Upper lobe of left lung (tissue), 6 donors: ENCODE results near the gene FGD2. TPM values are rescaled to one million over a fixed set of nuclear protein-coding genes. Genes with fewer than 3 reads are reported as not detected.

ENCODE experiments used
- ATAC-seq, 2 donors: fragments of 200-7000 bp; cut with Tn5 transposase; one replicate each; pipeline ENCODE4 v1.9.1; 2022; ENCODE audit warnings: mild to moderate bottlenecking in 2 of 2, moderate library complexity in 2 of 2; ENCODE audit not compliant: low FRiP score in 2 of 2
- DNase-seq, 2 donors: peaks; one replicate each; pipeline ENCODE4 v3.0.0-alpha.2; 2019 to 2020
- H3K27ac ChIP-seq, 4 donors: fragments of 200-600 bp; sonication (generic); one replicate each; pipeline ENCODE4 v1.5.1; 2016 to 2019
- H3K27me3 ChIP-seq, 4 donors: fragments of 200-600 bp; sonication (generic); one replicate each; pipeline ENCODE4 v1.5.1; 2017 to 2019
- H3K36me3 ChIP-seq, 4 donors: fragments of 200-600 bp; sonication (generic); one replicate each; pipeline ENCODE4 v1.5.1; 2016 to 2019
- H3K4me1 ChIP-seq, 4 donors: fragments of 200-600 bp; sonication (generic); one replicate each; pipeline ENCODE4 v1.5.1; 2018 to 2019
- H3K4me3 ChIP-seq, 4 donors: fragments of 200-600 bp; sonication (generic); one replicate each; pipeline ENCODE4 v1.5.1; 2017 to 2019; ENCODE audit warnings: mild to moderate bottlenecking in 2 of 4, moderate library complexity in 1 of 4
- H3K9me3 ChIP-seq, 4 donors: fragments of 200-600 bp; sonication (generic); one replicate each; pipeline ENCODE4 v1.5.1; 2018 to 2019
- EP300 ChIP-seq, 4 donors: sonication (generic); formaldehyde crosslinking; IDR thresholded peaks; one replicate each; pipeline ENCODE4 v1.5.1; 2017; ENCODE audit warnings: antibody characterized with exemption in 4 of 4, control low read depth in 2 of 4
- POLR2A ChIP-seq, 4 donors: fragments of 450-650 bp; IDR thresholded peaks; one replicate each; pipeline ENCODE4 v1.5.1; 2016 to 2017; ENCODE audit warnings: antibody characterized with exemption in 4 of 4, mild to moderate bottlenecking in 2 of 4
- POLR2AphosphoS5 ChIP-seq, 2 donors: sonication (generic); formaldehyde crosslinking; IDR thresholded peaks; one replicate each; pipeline ENCODE4 v1.5.1; 2017; ENCODE audit warnings: antibody characterized with exemption in 2 of 2
- WGBS, 2 donors: methylation state at CpG; one replicate each; pipeline ENCODE4 v1.1.5; 2017 to 2018; 5-methylcytosine and 5-hydroxymethylcytosine counted together
- total RNA-seq, 6 donors: library from RNA; depleted of rRNA in 4 of 6; stranded (reverse); fragments of >200 nt in 4 of 6; gene quantifications; one replicate each; pipeline versions ENCODE4 v1.1.0 to v1.2.1, GENCODE V29; 2016 to 2021
- TF ChIP-seq, protein P1 (sequence below), 6 experiments: fragments of 450-650 bp in 4 of 6; fragments of 200-600 bp in 2 of 6; sonication (generic) in 2 of 6; IDR thresholded peaks; one replicate each; pipeline ENCODE4 v1.5.1; 2016 to 2019; ENCODE audit warnings: antibody characterized with exemption in 6 of 6
- donor health status: DM: no; HTN: no; CAD: no; lungs with moderate emphysema.
- donor health status: DM: no; HTN: yes; CAD: no; lungs with severe emphysema.

The FGD2 gene
- total RNA-seq, 6 donors from 2014 or later = 50.8 to 204 (median 92.3) TPM

GRCh38 chr6:37013516-37014491 is 8.3 kb downstream of the FGD2 start:
- peaks cover 1 to 11% (median 5%) of the 10 kb centered on the region in 4 donors for H3K4me1 ChIP-seq
- ATAC-seq (no peak), DNase-seq (no peak)
- 85 to 88% methylated on average over 8 to 18 of the region's 21 CpGs for WGBS, 2 donors
- H3K36me3 ChIP-seq = no peaks in the 10 kb centered on the region
- no peaks in the 10 kb centered on the region for H3K27me3 ChIP-seq
- H3K9me3 ChIP-seq = no peaks in the 10 kb centered on the region
- H3K27ac ChIP-seq = no peak overlapping the region
- H3K4me3 ChIP-seq = no peak overlapping the region
- TF ChIP-seq POLR2A (IDR thresholded peaks at IDR 0.05) (no peak), EP300 (IDR thresholded peaks at IDR 0.05) (no peak), POLR2AphosphoS5 (IDR thresholded peaks at IDR 0.05) (no peak)
- TF ChIP-seq, protein P1, sequence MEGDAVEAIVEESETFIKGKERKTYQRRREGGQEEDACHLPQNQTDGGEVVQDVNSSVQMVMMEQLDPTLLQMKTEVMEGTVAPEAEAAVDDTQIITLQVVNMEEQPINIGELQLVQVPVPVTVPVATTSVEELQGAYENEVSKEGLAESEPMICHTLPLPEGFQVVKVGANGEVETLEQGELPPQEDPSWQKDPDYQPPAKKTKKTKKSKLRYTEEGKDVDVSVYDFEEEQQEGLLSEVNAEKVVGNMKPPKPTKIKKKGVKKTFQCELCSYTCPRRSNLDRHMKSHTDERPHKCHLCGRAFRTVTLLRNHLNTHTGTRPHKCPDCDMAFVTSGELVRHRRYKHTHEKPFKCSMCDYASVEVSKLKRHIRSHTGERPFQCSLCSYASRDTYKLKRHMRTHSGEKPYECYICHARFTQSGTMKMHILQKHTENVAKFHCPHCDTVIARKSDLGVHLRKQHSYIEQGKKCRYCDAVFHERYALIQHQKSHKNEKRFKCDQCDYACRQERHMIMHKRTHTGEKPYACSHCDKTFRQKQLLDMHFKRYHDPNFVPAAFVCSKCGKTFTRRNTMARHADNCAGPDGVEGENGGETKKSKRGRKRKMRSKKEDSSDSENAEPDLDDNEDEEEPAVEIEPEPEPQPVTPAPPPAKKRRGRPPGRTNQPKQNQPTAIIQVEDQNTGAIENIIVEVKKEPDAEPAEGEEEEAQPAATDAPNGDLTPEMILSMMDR (IDR thresholded peaks at IDR 0.05) = no peak

DNA sequence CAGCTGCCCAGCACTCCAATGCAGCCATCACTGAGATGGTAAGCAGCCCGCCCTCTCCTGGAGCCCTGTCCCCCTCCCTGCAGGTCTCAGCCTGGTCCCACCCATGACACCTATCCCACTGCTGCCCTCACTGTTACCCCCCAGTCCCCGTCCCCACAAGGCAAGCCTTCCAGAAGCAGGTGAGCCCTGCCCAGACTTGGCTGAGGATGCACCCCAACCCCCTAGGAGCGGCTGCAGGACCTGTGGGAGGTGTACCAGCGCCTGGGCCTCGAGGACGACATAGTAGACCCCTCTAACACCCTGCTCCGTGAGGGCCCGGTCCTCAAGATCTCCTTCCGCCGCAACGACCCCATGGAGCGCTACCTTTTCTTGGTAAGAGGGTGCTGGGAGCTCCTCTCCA is 9.2 kb downstream of the FGD2 start:
- H3K36me3 ChIP-seq = no peaks in the 10 kb centered on the region
- no peaks in the 10 kb centered on the region for H3K9me3 ChIP-seq
- H3K27me3 ChIP-seq = no peaks in the 10 kb centered on the region
- H3K27ac ChIP-seq = no peak overlapping the region
- peaks cover 3 to 14% (median 8%) of the 10 kb centered on the region in 4 donors for H3K4me1 ChIP-seq
- no peak for ATAC-seq
- TF ChIP-seq, protein P1 (IDR thresholded peaks at IDR 0.05) = no peak
- DNase-seq = no peak
- H3K4me3 ChIP-seq = no peak overlapping the region
- 91 to 98% methylated on average over 8 to 11 of the region's 12 CpGs for WGBS, 2 donors

DNA sequence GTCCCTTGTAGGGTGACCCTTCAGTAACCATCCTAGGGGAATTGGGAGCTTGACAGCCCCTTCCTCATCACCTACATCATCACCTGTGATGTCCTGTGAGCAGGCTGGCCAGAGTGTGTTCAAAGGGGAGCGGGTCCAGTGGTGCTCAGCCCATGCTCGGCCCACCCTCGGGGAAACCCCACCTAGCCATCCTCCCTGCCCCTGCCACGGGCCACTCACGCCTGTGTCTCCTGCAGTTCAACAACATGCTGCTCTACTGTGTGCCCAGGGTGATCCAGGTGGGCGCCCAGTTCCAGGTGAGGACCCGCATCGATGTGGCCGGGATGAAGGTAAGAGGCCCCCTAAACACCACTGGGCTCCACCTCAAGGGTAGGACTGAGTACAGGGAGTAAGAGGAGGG is 10.1 kb downstream of the FGD2 start:
- H3K27me3 ChIP-seq = no peaks in the 10 kb centered on the region
- peak in 1 of 2 donors; percentile 59 for DNase-seq
- 96 to 100% methylated on average over 6 to 9 of the region's 9 CpGs for WGBS, 2 donors
- ATAC-seq = no peak
- H3K9me3 ChIP-seq = no peaks in the 10 kb centered on the region
- TF ChIP-seq, protein P1 (IDR thresholded peaks at IDR 0.05) = no peak
- no peak for TF ChIP-seq POLR2A (IDR thresholded peaks at IDR 0.05)
- no peak for TF ChIP-seq POLR2AphosphoS5 (IDR thresholded peaks at IDR 0.05)
- no peak for TF ChIP-seq EP300 (IDR thresholded peaks at IDR 0.05)
- no peak overlapping the region for H3K27ac ChIP-seq
- peaks cover 3 to 14% (median 8%) of the 10 kb centered on the region in 4 donors for H3K4me1 ChIP-seq
- H3K4me3 ChIP-seq = no peak overlapping the region
- no peaks in the 10 kb centered on the region for H3K36me3 ChIP-seq

GRCh38 chr6:37016995-37017394 is 11.5 kb downstream of the FGD2 start:
- ATAC-seq (no peak), DNase-seq (no peak)
- no peaks in the 10 kb centered on the region for H3K36me3 ChIP-seq
- H3K4me1 ChIP-seq = peaks cover 3 to 14% (median 8%) of the 10 kb centered on the region in 4 donors
- H3K4me3 ChIP-seq = no peak overlapping the region
- TF ChIP-seq POLR2A (IDR thresholded peaks at IDR 0.05) = no peak
- no peak for TF ChIP-seq EP300 (IDR thresholded peaks at IDR 0.05)
- TF ChIP-seq POLR2AphosphoS5 (IDR thresholded peaks at IDR 0.05) = no peak
- TF ChIP-seq, protein P1 (IDR thresholded peaks at IDR 0.05) = no peak
- WGBS, 2 donors = 77 to 86% methylated on average over 3 of the region's 3 CpGs
- no peak overlapping the region for H3K27ac ChIP-seq
- H3K27me3 ChIP-seq = no peaks in the 10 kb centered on the region
- H3K9me3 ChIP-seq = no peaks in the 10 kb centered on the region
